Upper lobe of right lung (tissue), 1 donor: ENCODE results near the gene AHDC1. TPM values are rescaled to one million over a fixed set of nuclear protein-coding genes. Genes with fewer than 3 reads are reported as not detected.
"Not testable (repeated sequence)": the region's sequence is repeated elsewhere in the genome, so short reads cannot be mapped to it uniquely, and the experiment has no call there.

Source experiments
- ATAC-seq: fragments of 200-7000 bp; cut with Tn5 transposase; one replicate; pipeline ENCODE4 v1.9.1; 2020; ENCODE audit warnings: mild to moderate bottlenecking, moderate library complexity
- DNase-seq: peaks from one replicate; pipeline ENCODE4 v3.0.0-alpha.2; 2020
- H3K27ac ChIP-seq: fragments of 200-600 bp; one replicate; pipeline ENCODE4 v1.8.0; 2022
- H3K27me3 ChIP-seq: fragments of 200-600 bp; one replicate; pipeline ENCODE4 v1.8.0; 2022; ENCODE audit warnings: mild to moderate bottlenecking
- H3K36me3 ChIP-seq: fragments of 200-600 bp; one replicate; pipeline ENCODE4 v1.8.0; 2022
- H3K4me1 ChIP-seq: fragments of 200-600 bp; one replicate; pipeline ENCODE4 v1.8.0; 2022
- H3K4me3 ChIP-seq: fragments of 200-600 bp; one replicate; pipeline ENCODE4 v1.8.0; 2022; ENCODE audit warnings: mild to moderate bottlenecking
- H3K9me3 ChIP-seq: fragments of 200-600 bp; one replicate; pipeline ENCODE4 v1.8.0; 2022
- intact Hi-C: fragments of 100-400 bp; cut with DNase I; formaldehyde crosslinking; loops from one replicate; pipeline ENCODE4 v1.11.0; 2022
- total RNA-seq: library from RNA; stranded (reverse); fragmentation: NEBNext Ultra II Directional; extraction: Animal tissue kit (Norgen Biotek cat#: 25700); gene quantifications from one replicate; pipeline ENCODE4 v1.2.1, GENCODE V29; 2021
- TF ChIP-seq, protein P1 (sequence below): fragments of 200-600 bp; IDR thresholded peaks from one replicate; pipeline ENCODE4 v1.8.0; 2022; ENCODE audit warnings: antibody characterized with exemption
- donor health status: DM: no; HTN: yes; CAD: no; lungs with severe emphysema.

Gene AHDC1
- total RNA-seq, 1 donor from 2014 or later, result 34.2 TPM

DNA sequence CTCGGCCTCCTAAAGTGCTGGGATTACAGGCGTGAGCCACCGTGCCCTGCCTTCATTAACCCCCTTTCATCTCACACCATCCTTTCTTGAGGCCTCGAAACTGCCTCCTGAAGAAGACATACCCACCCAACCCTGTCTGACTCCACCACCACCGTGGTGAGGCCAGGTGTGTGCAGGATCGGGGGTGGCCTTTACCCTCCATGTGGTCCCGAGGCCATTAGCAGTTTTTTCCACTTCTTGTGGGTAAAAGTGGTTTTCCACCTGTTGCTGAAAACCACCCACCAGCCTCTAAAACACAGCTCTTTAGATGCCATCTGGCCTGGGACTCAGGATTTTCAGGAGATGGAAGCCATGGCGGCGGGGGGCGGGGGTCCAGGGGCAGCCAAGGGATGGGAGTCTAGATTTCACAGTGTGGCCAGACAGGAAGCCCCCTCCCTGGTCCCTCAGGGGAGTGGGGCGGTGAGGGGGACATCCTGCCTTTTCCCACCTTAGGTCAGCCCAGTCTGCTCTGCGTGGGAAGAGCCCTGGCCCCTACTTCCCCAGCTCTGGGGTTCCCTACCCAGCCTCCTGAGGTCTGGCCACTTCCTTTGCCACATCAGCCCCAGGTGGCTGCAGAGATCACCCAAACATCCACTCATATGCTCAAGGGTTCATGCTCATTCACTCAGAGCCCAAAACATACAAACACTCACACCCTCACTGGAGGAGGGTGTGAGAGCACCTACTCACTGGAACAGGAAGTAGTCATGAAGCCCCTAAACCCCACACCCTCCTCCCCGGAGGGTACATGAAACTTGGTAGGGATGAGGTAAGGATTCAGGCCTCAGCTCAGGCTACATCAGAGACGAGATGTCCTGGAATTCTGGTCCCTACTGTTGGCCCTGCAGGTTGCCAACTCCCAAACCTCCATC, 28.7 kb upstream of the AHDC1 start:
- intact Hi-C loops, result no loop called here
- TF ChIP-seq, protein P1, sequence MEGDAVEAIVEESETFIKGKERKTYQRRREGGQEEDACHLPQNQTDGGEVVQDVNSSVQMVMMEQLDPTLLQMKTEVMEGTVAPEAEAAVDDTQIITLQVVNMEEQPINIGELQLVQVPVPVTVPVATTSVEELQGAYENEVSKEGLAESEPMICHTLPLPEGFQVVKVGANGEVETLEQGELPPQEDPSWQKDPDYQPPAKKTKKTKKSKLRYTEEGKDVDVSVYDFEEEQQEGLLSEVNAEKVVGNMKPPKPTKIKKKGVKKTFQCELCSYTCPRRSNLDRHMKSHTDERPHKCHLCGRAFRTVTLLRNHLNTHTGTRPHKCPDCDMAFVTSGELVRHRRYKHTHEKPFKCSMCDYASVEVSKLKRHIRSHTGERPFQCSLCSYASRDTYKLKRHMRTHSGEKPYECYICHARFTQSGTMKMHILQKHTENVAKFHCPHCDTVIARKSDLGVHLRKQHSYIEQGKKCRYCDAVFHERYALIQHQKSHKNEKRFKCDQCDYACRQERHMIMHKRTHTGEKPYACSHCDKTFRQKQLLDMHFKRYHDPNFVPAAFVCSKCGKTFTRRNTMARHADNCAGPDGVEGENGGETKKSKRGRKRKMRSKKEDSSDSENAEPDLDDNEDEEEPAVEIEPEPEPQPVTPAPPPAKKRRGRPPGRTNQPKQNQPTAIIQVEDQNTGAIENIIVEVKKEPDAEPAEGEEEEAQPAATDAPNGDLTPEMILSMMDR, result no peak

DNA sequence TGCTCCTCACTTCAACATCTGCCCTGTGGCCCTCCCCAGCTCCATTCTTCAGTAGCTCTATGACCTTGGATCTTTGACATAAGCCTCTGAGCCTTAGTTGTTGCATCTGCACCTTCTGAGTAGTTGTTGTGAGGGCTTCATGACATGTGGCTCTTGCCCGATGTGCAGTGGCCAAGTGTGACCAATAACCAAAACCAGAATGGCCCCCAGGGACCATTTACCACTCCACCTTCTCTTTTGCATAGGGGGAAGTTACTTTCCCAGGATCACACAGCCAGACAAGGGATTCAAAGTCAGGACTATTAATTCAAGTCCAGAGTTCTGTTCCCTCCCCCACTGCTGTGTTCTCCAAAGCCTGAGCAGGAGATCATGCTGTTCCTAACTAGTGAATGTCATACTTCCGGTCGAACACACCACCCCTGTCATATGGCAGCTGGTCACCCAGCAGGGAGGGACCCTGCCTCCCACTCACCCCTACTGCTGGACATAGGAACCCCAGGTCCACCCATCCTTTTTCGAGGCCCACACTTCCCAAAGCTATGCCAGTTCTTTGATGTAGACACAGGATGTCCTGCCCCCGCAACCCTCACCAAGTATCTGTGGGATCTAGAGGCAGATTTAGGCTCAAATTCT, 27.0 kb upstream of the AHDC1 start:
- Histone ChIP-seq H3K27ac (peak overlapping the region; percentile 87), H3K4me3 (peak overlapping the region; percentile 53), H3K36me3 (no peaks in the 10 kb centered on the region), H3K27me3 (no peaks in the 10 kb centered on the region), H3K9me3 (no peaks in the 10 kb centered on the region), H3K4me1 (peaks cover 62% of the 10 kb centered on the region)
- DNase-seq (peak; percentile 78), ATAC-seq (peak; percentile 77)
- intact Hi-C loops, result no loop called here
- TF ChIP-seq, protein P1, result no peak

More for the DNA sequence above, 28.7 kb upstream of the AHDC1 start:
- DNase-seq, result no peak
- H3K36me3 ChIP-seq, result no peaks in the 10 kb centered on the region
- H3K4me3 ChIP-seq, result peak overlapping the region; percentile 53
- no peaks in the 10 kb centered on the region for H3K9me3 ChIP-seq
- peak; percentile 4 for ATAC-seq
- H3K27ac ChIP-seq, result peak overlapping the region; percentile 87
- H3K4me1 ChIP-seq, result peaks cover 59% of the 10 kb centered on the region
- no peaks in the 10 kb centered on the region for H3K27me3 ChIP-seq

DNA sequence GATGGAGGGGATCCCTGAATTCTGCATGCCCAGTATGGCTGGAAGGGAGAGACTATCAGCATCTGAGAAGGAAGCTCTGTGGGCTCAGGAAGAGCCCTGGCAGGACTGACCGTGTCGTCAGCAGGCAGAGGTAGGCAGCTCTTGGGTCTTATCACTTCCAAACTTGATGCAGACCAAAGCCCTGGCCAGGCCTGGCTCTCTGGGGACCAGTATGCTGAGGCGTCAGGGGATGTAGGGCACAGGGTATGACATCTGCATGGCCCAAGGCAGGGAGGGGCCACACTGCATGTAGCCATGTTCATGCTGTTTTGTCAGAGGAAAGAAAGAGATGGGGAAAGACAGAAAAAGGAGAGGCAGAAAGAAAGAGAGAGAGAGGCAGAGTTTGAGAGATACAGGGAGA, 24.8 kb upstream of the AHDC1 start:
- ATAC-seq, result no peak
- H3K27me3 ChIP-seq, result no peaks in the 10 kb centered on the region
- TF ChIP-seq, protein P1, result no peak
- DNase-seq, result no peak
- peak overlapping the region; percentile 87 for H3K27ac ChIP-seq
- H3K9me3 ChIP-seq, result no peaks in the 10 kb centered on the region
- no peaks in the 10 kb centered on the region for H3K36me3 ChIP-seq
- H3K4me3 ChIP-seq, result no peak overlapping the region
- intact Hi-C loops, result no loop called here
- H3K4me1 ChIP-seq, result peaks cover 62% of the 10 kb centered on the region

DNA sequence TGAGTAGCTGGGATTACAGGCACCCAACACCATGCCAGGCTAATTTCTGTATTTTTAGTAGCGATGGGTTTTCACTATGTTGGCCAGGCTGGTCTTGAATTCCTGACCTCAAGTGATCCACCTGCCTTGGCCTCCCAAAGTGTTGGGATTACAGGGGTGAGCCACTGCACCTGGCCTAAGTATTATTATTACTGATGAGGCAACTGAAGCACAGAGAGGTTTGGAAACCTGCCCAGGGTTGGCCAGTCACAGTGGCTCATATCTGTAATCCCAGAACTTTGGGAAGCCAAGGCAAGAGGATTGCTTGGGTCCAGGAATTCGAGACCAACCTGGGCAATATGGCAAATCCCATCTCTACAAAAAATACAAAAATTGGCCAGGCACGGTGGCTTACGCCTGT, 23.8 kb upstream of the AHDC1 start:
- H3K36me3 ChIP-seq, H3K27me3 ChIP-seq, H3K4me3 ChIP-seq, ATAC-seq, intact Hi-C loops, DNase-seq, H3K9me3 ChIP-seq: not testable (repeated sequence)
- peak overlapping the region; percentile 30 for H3K27ac ChIP-seq
- H3K4me1 ChIP-seq, result peaks cover 60% of the 10 kb centered on the region

DNA sequence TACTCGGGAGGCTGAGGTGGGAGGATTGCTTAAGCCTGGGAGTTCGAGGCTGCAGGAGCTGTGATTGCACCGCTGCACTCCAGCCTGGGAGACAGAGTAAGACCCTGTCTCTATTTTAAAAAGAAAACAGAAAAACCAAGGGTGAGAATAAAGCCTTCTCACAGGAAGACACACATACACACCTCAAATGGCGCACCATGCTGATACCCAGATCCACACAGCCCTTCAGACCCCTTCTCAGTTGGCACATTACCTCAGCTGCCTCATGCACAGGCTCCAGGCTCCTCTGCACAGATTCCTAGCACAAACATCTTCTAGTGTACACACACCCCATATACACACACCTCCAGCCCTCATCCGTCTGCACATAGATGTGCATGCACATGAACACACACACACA, 23.1 kb upstream of the AHDC1 start:
- no peak for ATAC-seq
- Histone ChIP-seq H3K4me1 (peaks cover 53% of the 10 kb centered on the region), H3K36me3 (peaks cover 7% of the 10 kb centered on the region), H3K9me3 (no peaks in the 10 kb centered on the region), H3K27me3 (no peaks in the 10 kb centered on the region), H3K27ac (peak overlapping the region; percentile 30), H3K4me3 (no peak overlapping the region)
- TF ChIP-seq, protein P1, result no peak
- no peak for DNase-seq
- intact Hi-C loops, result no loop called here
